GM12875 (cell line): ENCODE measurements around the gene MAGEB17.
"Not testable (repeated sequence)": the region's sequence is repeated elsewhere in the genome, so short reads cannot be mapped to it uniquely, and the experiment has no call there.

Experiments used
- H3K4me3 ChIP-seq: one replicate; pipeline ENCODE4 v1.5.1; 2011; ENCODE audit warnings: low read depth, low read length, control low read depth
- TF ChIP-seq, protein P1 (sequence below): IDR thresholded peaks from 2 replicates; pipeline ENCODE4 v1.5.1; 2011; ENCODE audit warnings: low read depth, mild to moderate bottlenecking, control low read depth, inconsistent platforms, low read length, moderate library complexity, borderline replicate concordance; ENCODE audit not compliant: insufficient read depth

The MAGEB17 gene

GRCh38 chrX:16171944-16172343 is 4.7 kb downstream of the MAGEB17 start:
- no peak overlapping the region for H3K4me3 ChIP-seq
- TF ChIP-seq, protein P1, sequence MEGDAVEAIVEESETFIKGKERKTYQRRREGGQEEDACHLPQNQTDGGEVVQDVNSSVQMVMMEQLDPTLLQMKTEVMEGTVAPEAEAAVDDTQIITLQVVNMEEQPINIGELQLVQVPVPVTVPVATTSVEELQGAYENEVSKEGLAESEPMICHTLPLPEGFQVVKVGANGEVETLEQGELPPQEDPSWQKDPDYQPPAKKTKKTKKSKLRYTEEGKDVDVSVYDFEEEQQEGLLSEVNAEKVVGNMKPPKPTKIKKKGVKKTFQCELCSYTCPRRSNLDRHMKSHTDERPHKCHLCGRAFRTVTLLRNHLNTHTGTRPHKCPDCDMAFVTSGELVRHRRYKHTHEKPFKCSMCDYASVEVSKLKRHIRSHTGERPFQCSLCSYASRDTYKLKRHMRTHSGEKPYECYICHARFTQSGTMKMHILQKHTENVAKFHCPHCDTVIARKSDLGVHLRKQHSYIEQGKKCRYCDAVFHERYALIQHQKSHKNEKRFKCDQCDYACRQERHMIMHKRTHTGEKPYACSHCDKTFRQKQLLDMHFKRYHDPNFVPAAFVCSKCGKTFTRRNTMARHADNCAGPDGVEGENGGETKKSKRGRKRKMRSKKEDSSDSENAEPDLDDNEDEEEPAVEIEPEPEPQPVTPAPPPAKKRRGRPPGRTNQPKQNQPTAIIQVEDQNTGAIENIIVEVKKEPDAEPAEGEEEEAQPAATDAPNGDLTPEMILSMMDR, result no peak

DNA sequence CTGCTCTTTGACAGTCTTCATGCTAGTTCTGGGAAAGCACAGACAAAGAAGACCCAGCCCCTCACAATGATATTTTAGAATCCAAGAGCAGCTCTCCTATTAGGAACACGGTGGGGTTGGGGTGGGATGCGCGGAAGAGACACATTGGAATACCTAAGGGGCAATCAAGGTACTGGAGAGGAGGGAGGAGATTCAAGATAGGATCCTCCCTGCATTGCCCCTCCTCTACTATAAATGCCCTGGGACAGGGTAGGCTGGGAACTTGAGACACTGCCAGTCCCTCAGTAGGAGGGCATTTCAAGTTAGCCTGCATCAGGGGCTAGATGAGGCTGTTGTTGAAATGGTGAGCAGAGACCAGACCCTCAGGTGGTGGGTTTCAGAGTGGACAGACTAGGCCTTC is 5.1 kb downstream of the MAGEB17 start:
- TF ChIP-seq, protein P1, result no peak

DNA sequence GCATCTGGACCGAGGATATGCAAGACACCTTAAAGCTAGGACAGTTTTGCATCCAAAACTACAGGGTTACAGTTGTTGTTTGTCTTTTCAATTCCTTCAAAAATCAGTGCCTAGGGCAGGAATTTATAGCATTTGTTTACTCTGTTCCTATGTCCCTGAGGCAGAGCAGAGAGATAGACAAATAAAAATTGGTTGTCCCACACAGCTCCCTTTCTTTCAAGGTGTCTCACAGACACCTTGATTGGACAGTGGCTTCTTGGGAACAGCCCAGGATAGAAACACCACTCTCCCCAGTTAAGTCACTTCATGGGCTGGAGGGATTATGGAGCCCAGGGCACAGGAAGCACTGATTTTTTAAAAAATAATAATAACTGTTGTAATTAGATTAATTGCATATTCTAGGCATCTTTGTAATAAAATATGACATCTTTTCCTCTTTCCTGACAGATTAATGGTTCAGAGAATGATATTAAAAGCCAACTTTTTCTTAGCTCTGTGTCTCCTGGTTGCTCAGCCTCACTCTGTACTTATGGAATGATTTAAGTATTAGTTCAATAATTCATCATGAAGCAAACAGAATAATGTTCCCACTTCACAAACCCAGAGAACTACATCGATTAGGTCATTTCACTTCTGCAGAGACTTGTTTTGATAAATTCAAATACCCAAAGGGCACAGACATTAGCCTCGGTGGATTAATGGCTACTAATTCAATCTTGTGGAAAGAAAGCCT is 8.2 kb downstream of the MAGEB17 start:
- no peak overlapping the region for H3K4me3 ChIP-seq
- TF ChIP-seq, protein P1, result no peak

More for the DNA sequence above, 5.1 kb downstream of the MAGEB17 start:
- H3K4me3 ChIP-seq, result no peak overlapping the region

DNA sequence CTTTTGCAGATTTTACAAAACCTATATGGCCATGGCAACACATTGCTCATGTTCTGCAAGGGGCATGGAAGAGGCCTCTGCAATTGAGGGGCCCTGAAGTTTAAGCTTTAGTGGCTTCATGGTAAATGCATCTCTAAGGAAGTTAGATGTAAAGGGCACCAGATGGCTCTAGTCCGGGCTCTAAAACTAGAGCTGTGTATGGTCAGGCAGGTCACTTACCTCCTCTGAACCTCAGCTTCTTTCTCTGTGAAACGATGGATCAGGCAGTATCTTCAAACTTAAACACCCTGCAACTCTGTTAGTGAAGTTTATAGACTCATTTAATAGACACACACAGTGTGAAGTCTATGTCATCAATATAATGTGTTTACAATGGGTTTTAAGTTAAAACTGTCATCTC is 10.0 kb downstream of the MAGEB17 start:
- TF ChIP-seq, protein P1, result no peak
- no peak overlapping the region for H3K4me3 ChIP-seq

- not testable (repeated sequence) for H3K4me3 ChIP-seq
These were observed 16.6 kb downstream of the MAGEB17 start for GRCh38 chrX:16183843-16184242.

- no peak overlapping the region for H3K4me3 ChIP-seq
- TF ChIP-seq, protein P1, result no peak
These were observed 18.4 kb downstream of the MAGEB17 start for GRCh38 chrX:16185725-16186136.

DNA sequence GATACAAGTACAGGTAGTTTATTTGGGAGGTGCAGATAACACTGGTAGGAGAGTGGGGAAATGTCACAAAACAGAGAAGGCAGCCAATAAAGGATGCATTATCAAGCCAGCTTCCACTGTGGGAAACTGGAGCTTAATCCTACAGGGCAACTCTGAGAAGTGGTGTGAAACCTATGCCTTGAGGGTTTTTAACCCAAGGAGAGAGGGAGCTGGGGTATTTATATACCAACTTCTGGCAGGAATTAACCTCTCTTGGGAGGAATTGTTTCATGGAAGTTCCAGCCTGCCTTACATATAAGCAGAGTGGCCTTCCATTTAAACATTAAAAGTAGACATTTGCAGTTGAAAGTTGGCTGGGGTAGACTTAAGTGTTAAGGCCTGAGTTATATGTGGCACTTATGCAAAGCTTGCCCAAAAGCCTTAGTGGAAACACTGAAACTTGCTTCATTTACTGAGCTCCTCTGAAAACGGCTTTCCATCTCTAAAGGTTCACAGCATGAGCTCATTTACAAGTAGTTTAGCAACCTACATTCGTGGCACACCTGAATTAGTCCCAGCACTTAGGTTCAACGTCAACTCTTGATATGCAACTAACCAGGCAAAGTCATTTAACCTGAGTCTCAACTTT is 19.2 kb downstream of the MAGEB17 start:
- TF ChIP-seq, protein P1, result no peak
- H3K4me3 ChIP-seq, result no peak overlapping the region
